ENCODE measurements around the gene PTBP3.

GRCh38 chr9:112322701-112323377 lies 10.6 kb downstream of the PTBP3 start:
- no peak for TF ChIP-seq POLR2A (IDR thresholded peaks at IDR 0.05; ENCODE audit: low read length)
- no peak for TF ChIP-seq GATA1 (IDR thresholded peaks at IDR 0.05; ENCODE audit: low read depth, low read length)

Measured in erythroblast (primary cell).